Stomach smooth muscle (tissue), 2 donors: ENCODE data around the gene DEPDC5.
"Not testable (repeated sequence)": the region's sequence is repeated elsewhere in the genome, so short reads cannot be mapped to it uniquely, and the experiment has no call there.

Source experiments
- H3K27ac ChIP-seq: one replicate; pipeline ENCODE4 v1.7.0; 2013; ENCODE audit warnings: mild to moderate bottlenecking, low read length, inconsistent platforms
- H3K27me3 ChIP-seq, 2 donors: one replicate each; pipeline ENCODE4 v1.7.0; 2013; ENCODE audit warnings: low read length in 2 of 2; ENCODE audit not compliant: insufficient read depth in 2 of 2, control insufficient read depth in 1 of 2
- H3K36me3 ChIP-seq, 2 donors: one replicate each; pipeline ENCODE4 v1.7.0; 2013; ENCODE audit warnings: low read length in 2 of 2; ENCODE audit not compliant: control insufficient read depth in 2 of 2, insufficient read depth in 2 of 2
- H3K4me1 ChIP-seq: one replicate; pipeline ENCODE4 v1.7.0; 2013; ENCODE audit warnings: low read length; ENCODE audit not compliant: control insufficient read depth, insufficient read depth
- H3K4me3 ChIP-seq, 2 donors: one replicate each; pipeline ENCODE4 v1.7.0; 2013; ENCODE audit warnings: low read length in 2 of 2
- H3K9ac ChIP-seq, 2 donors: one replicate each; pipeline ENCODE4 v1.7.0; 2013; ENCODE audit warnings: low read length in 2 of 2, mild to moderate bottlenecking in 1 of 2
- H3K9me3 ChIP-seq, 2 donors: one replicate each; pipeline ENCODE4 v1.7.0; 2013; ENCODE audit warnings: low read length in 2 of 2; ENCODE audit not compliant: control insufficient read depth in 2 of 2
- donor health status: healthy.
- donor health status: Pancreatic carcinoma.

The DEPDC5 gene

DNA sequence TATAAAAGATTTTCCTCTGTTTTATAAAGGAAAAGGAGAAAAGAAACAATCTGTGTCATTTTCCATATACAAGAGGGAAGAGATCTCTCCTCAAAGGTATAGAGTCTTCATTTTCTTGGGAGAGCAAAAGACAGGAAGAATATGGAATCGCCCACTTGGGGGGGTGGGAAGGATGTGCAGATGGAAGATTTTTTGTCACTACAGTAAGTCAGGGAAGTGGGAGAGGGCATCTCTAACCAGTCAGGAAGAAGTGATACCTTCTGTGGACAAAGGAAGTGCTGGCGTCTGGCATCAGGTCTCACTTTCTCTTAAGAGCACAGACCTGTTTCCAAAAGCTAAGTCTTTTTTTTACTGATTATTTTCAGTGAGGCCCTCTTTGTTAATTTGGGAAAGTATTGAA is 5.3 kb upstream of the DEPDC5 start:
- Histone ChIP-seq H3K9ac (peak overlapping the region; percentile 89 to 98), H3K4me3 (peak overlapping the region; percentile 93 to 98), H3K4me1 (peaks cover 42% of the 10 kb centered on the region), H3K27me3 (no peaks in the 10 kb centered on the region), H3K9me3 (no peaks in the 10 kb centered on the region), H3K27ac (no peak overlapping the region), H3K36me3 (no peaks in the 10 kb centered on the region)

GRCh38 chr22:31749636-31750364 is 4.0 kb upstream of the DEPDC5 start, which contains the start of gene PRR14L:
TSS of gene PRR14L (minus strand) at chr22:31750132. CDS start at chr22:31738860, 11,272 bp downstream.
- Histone ChIP-seq H3K9ac (peak within 1 kb of the TSS; percentile 89 to 98), H3K4me1 (peaks cover 50% of the 10 kb centered on the region), H3K27ac (peak within 1 kb of the TSS; percentile 74), H3K4me3 (peak within 1 kb of the TSS; percentile 93 to 98), H3K9me3 (no peaks in the 10 kb centered on the region), H3K27me3 (no peaks in the 10 kb centered on the region), H3K36me3 (no peaks in the 10 kb centered on the region)

DNA sequence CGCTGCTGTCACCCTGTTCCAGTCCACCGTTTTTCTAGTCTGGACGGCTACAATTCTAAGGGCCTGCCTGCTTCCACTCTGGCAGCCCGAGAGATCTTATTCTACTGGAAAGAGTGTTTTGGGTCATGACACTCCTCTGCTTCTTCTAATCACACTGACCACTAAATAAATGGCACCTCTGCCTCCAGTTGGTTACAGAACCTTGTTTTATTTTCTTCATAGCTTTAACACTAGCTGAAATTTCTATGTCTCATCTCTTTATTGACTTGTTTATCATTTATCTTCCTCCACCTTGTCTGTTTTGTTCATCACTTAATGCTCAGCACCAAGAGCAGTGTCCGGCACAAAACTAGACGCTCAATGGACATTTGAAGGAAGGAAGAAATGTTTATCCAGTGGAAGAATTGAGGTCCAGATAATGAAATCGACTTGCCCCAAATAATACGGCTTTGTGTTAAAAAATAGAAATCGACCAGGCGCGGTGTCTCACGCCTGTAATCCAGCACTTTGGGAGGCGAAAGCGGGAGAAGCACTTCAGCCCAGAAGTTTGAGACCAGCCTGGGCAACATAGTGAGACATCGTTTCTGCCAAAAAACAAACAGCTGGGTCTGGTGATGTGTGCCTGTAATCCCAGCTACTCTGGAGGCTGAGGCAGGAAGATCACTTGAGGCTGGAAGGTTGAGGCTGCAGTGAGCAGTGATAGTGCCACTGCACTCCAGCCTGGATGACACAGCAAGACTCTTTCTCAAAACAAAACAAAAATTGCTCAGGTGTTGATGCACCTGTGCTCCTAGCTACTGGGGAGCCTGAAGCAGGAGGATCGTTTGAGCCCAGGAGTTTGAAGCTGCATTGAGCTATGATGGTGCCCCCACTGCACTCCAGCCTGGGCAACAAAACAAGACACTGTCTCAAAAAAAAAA is 3.2 kb upstream of the DEPDC5 start:
- Histone ChIP-seq H3K27me3 (no peaks in the 10 kb centered on the region), H3K9ac (peak overlapping the region; percentile 71 to 84), H3K27ac (peak overlapping the region; percentile 74), H3K9me3 (no peaks in the 10 kb centered on the region), H3K4me1 (peaks cover 55% of the 10 kb centered on the region), H3K4me3 (peak overlapping the region; percentile 61 to 93), H3K36me3 (no peaks in the 10 kb centered on the region)

- no peaks in the 10 kb centered on the region for H3K36me3 ChIP-seq
- H3K4me3 ChIP-seq = no peak overlapping the region
- H3K4me1 ChIP-seq = peaks cover 55% of the 10 kb centered on the region
- H3K27ac ChIP-seq = peak overlapping the region; percentile 97
- H3K9ac ChIP-seq = peak overlapping the region in 1 of 2 donors; percentile 95
- H3K9me3 ChIP-seq = no peaks in the 10 kb centered on the region
- H3K27me3 ChIP-seq = no peaks in the 10 kb centered on the region
Measured at GRCh38 chr22:31752096-31752847, 1.5 kb upstream of the DEPDC5 start.

DNA sequence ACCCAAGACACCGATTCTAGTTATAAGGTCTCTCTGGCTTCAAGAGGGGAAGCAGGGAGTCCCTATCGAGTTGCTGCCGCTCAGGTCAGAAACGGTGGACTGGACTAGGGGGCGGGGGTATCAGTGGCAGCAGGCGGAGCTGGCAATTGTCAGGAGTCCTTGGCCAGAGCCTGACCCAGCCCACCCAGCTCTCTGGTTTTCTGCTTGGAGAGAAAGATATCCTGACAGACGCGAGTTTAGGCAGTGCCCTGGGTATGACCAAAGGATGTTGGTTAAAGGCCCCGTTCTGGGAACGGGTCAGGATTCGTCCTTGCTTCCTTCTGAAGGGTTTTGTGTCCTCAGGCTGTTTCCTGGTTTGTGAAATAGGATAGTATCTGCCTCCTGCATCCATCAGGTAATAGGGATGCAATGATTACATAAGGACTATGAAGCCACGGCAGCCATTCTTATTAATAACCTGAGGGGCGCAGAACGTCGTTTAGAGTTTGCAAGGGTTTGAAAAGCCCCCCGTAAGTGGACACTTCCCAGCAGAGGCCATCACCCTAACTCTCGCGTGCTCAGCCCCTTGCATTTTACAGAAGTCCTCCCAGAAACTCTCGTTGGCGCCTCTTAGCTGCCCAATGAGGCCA is 700 bp upstream of the DEPDC5 start:
- peak overlapping the region; percentile 95 for H3K9ac ChIP-seq
- peak overlapping the region; percentile 90 to 92 for H3K4me3 ChIP-seq
- no peaks in the 10 kb centered on the region for H3K27me3 ChIP-seq
- peaks cover 0 to 1% of the 10 kb centered on the region in 2 donors for H3K36me3 ChIP-seq
- no peaks in the 10 kb centered on the region for H3K9me3 ChIP-seq
- peak overlapping the region; percentile 97 for H3K27ac ChIP-seq
- peaks cover 49% of the 10 kb centered on the region for H3K4me1 ChIP-seq

GRCh38 chr22:31754813-31755212 is 994 bp downstream of the DEPDC5 start:
- Histone ChIP-seq H3K4me1 (peaks cover 36% of the 10 kb centered on the region), H3K27ac (peak overlapping the region; percentile 97), H3K9me3 (no peaks in the 10 kb centered on the region), H3K9ac (peak overlapping the region; percentile 85 to 95), H3K4me3 (peak overlapping the region; percentile 90 to 95), H3K36me3 (peaks cover 3% of the 10 kb centered on the region in 2 donors), H3K27me3 (no peaks in the 10 kb centered on the region)

GRCh38 chr22:31757265-31757664 is 3.4 kb downstream of the DEPDC5 start:
- H3K4me3 ChIP-seq = no peak overlapping the region
- H3K4me1 ChIP-seq = peaks cover 26% of the 10 kb centered on the region
- no peaks in the 10 kb centered on the region for H3K27me3 ChIP-seq
- H3K36me3 ChIP-seq = peaks cover 5 to 9% of the 10 kb centered on the region in 2 donors
- H3K9me3 ChIP-seq = no peaks in the 10 kb centered on the region
- no peak overlapping the region for H3K9ac ChIP-seq
- H3K27ac ChIP-seq = no peak overlapping the region

DNA sequence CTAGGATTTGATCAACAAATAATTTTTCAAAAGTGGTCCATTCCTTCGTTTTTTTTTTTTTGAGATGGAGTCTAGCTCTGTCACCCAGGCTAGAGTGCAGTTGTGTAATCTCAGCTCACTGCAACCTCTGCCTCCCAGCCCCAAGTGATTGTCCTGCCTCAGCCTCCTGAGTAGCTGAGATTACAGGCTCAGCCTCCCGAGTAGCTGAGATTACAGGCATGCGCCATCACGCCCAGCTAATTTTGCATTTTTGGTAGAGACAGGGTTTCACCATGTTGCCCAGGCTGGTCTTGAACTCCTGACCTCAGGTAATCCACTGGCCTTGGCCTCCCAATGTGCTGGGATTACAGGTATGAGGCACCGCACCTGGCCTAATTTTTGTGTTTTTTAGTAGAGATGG is 5.0 kb downstream of the DEPDC5 start:
- not testable (repeated sequence) for H3K27me3 ChIP-seq, H3K9me3 ChIP-seq, H3K4me3 ChIP-seq, H3K36me3 ChIP-seq, H3K27ac ChIP-seq, H3K9ac ChIP-seq
- peaks cover 12% of the 10 kb centered on the region for H3K4me1 ChIP-seq

- no peak overlapping the region for H3K4me3 ChIP-seq
- H3K36me3 ChIP-seq = peaks cover 27 to 30% of the 10 kb centered on the region in 2 donors
- H3K27me3 ChIP-seq = no peaks in the 10 kb centered on the region
- no peaks in the 10 kb centered on the region for H3K4me1 ChIP-seq
- no peak overlapping the region for H3K9ac ChIP-seq
- no peak overlapping the region for H3K27ac ChIP-seq
- no peaks in the 10 kb centered on the region for H3K9me3 ChIP-seq
Measured at GRCh38 chr22:31764785-31765184, 11.0 kb downstream of the DEPDC5 start.
